GM21381 (cell line): Measurements from ENCODE around the gene EBPL.
A peak's percentile ranks its signal among the peaks of the same experiment; 100 is the strongest.
"Not testable (repeated sequence)": the region's sequence is repeated elsewhere in the genome, so short reads cannot be mapped to it uniquely, and the experiment has no call there.

ENCODE experiments used
- ATAC-seq: cut with Tn5 transposase; IDR thresholded peaks from one replicate; pipeline ENCODE4 v1.9.1; 2021; ENCODE audit warnings: mild to moderate bottlenecking, moderate library complexity; ENCODE audit not compliant: unreplicated experiment

EBPL gene

DNA sequence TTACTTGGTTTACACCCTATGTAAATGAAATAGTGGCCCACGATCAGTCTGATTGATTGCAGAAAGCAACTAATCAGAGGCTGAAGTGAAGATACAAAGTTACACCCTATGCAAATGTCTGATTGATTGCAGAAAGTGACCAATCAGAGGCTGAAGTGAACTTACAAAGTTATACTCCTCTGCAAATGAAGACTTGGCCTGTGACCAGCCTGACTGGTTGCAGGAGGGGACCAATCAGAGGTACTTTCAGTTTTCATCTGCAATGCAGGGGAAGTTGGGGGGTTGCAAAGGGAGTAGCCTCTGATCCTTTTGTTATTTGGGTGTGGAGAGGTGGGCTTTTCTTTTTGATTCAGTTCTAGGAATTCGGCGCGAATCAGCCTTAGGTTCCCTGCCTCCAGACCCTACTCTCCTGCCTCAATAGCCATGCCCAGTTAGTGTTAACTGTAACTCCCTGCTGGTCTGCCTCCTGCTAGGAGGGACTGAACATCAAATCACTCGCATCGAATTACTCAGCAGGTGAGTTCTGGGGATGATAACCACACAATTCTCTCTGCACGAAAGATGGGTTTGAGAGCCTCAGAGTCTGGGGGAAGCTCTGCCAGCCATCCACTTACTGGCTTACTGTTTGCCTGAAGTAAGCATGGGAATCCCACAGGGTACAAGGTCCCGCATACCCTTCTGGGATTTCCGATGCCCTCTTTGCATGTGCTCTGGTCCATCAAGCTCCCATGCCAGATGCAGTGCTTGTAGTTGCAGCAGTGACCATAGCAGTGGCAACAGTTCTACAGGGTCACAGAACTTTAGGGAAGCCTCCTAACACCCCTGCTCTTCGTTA lies 55.5 kb downstream of the EBPL start:
- peak; percentile 82 for ATAC-seq

DNA sequence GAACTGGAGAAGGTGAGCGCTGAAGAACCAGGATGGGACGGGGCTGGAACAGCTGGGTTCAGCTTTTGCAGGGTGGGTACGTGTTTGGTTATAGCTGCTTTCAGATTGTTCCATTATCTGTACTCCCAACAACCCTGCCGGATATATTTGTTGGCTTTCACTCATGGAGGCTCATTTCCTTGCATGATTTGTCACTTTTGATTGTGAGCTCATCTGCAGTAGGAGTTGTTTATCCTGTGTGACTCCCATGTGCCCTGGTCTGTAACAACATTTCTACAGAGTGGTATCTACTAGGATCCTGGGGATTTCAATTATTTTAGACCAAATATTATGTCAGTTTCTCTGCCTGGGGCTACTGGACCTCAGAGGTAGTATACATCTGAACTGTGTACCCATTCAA lies 57.6 kb downstream of the EBPL start:
- ATAC-seq = no peak

- no peak for ATAC-seq
Observed at GRCh38 chr13:49632156-49632555, 59.1 kb downstream of the EBPL start.

DNA sequence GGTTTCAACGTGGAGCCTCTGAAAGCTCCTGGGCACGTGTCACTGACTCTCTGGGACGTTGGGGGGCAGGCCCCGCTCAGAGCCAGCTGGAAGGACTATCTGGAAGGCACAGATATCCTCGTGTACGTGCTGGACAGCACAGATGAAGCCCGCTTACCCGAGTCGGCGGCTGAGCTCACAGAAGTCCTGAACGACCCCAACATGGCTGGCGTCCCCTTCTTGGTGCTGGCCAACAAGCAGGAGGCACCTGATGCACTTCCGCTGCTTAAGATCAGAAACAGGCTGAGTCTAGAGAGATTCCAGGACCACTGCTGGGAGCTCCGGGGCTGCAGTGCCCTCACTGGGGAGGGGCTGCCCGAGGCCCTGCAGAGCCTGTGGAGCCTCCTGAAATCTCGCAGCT lies 60.7 kb downstream of the EBPL start:
- ATAC-seq = no peak

GRCh38 chr13:49629947-49630346 lies 61.3 kb downstream of the EBPL start:
- no peak for ATAC-seq

- ATAC-seq = no peak
Observed at GRCh38 chr13:49629196-49629938, 61.9 kb downstream of the EBPL start.

DNA sequence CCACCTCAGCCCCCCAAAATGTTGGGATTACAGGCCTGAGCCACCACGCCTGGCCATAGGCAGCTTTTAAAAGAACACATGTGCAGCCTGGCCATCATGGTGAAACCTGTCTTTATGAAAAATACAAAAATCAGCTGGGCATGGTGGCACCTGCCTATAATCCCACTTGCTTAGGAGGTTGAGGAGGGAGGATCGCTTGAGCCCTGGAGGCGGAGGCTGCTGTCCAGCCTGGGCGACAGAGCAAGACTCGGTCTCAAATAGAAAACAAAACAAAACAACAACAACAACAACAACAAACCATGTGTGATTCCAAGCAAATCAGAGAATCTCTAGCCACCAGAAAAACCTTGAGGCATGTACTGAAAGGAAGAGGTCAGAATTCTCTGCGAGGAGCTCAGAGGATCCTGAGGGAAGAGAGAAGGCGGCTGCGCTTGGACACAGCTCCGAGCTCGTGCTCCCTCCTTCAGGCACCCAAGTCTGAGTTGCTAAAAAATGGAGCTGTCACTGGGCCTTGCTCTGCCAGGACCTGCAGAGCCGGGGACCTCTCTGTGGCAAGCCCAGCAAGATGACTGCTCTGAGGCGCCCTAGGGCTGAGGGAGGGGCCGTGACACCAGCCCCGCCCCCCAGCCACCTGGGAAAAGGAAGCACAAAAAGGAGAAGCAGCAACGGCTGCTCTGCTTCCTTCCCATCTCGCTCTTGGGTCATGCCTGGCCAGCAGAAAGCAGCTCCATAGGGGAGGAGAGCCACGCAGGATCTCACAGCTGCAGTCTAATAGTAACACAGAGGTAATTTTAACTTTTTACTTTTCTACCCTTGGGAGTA lies 63.2 kb downstream of the EBPL start, which contains the start of gene ARL11:
Gene ARL11, plus strand, starts transcription at position 677 of the 822 bp plus-strand sequence. CDS start 1,941 bp downstream, outside the sequence.
- ATAC-seq = peak; percentile 97

- no peak for ATAC-seq
Observed at GRCh38 chr13:49625392-49626079, 65.8 kb downstream of the EBPL start.

DNA sequence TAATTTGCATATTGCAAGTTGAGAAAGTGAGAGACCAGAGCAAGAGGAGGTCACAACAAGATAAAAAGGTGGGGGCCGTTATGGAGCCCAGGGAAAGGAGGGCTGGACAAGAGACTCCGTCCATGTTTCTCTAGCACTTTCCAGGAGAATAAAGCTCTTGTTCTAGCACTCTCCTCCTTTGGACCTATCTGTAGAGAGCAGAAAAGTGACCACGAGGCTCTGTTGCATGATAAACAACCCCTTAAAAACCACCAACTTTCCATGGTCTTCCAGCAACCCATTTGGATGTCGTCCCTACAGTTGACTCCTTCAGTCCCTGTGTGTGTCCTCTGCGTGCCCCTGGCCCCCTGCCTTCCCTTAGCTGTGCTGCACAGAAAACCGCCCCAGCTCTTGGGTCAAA lies 67.1 kb downstream of the EBPL start:
- no peak for ATAC-seq

DNA sequence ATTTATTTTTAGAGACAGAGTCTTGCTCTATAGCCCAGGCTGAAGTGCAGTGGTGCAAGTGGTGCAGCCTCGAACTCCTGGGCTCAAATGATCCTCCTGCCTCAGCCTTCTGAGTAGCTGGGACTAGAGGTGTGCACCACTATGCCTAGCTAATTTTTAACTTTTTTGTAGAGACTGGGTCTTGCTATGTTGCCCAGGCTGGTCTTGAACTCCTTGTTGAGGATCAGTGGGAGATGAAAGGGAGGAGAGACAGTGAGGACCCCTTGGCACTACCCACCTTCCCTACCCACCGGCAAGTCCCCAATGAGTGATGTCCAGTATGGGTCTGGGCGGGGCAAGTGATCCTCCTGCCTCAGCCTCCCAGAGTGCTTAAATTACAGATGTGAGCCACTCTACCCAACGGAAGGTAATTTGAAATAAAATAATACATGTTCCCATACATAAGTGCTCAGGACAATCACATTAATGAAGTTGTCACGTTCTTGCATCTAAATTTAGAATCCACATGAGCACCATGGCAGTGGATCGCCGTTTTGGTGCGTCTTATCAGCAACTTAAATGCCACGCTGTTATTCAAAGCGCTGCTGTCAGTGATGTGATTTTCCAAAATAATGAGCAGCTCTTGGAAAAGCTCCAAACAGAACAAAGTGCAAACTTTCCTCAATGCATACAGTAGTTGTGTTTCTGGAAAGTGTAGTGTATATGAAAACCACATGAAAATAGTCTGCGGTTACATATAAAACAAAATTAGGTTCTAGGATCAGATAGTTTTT lies 68.9 kb downstream of the EBPL start:
- ATAC-seq = no peak

DNA sequence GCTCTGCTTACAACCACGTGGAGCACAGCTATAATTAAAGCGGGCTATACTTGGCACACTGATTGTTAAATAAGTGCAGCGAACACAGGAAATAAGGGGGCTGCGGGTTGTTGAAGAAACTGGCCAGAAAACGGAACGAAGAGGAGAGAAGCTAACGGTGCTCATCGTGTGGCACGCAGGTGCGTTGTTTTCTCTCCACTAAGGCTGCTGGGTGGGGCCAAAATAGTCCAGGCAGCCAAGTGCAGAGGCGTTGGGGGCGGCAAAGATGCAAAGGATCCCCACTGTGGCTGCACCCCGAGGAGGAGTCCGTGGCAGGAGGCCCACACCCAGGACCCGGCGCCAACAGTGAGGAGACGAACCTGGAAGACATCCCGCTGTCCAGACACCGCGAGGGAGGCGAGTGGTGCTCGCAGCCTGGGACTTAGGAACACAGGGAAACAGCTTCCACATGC lies 71.1 kb downstream of the EBPL start:
- ATAC-seq = peak; percentile 49

- no peak for ATAC-seq
Observed at GRCh38 chr13:49616676-49617065, 74.6 kb downstream of the EBPL start.

DNA sequence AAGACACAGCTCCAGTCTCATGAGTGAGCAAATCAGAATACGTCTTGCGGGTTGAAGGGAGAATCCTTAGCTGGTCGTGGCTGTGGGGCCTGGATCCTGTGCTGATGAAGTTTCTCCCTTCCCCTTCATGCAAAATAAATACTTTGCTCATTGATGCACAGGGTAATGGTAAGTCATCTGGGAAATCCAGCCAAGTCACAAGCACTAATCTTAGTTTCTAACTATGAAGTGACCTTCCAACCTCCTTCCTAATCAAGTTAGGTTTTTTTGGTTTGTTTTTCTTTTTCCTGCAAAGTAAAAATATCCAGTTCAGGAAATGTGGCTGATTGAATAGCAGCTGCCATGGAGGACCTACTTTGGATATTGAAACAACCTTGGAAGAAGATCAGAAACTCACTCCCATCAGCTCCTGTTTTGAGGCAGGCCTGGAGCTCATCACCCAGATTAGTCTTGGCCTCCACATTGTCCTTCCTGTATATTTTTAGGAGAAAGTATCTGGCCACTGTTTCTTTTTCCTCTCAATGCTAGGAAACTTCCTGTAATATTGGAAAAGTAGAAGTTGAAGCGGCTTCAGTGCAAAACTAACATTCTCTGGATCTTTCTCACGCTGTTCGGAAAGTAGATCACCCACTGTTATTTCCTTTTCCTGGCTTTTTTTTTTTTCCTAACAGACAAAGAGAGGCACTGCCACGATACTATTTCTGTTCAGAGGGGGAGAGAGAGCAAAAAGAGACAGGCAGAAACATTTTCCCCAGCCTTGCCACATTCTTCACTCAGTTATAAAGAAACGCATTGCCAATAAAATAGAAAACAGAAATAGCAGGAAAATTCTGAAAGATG lies 75.2 kb downstream of the EBPL start:
- ATAC-seq = no peak

GRCh38 chr13:49612042-49612441 lies 79.2 kb downstream of the EBPL start:
- not testable (repeated sequence) for ATAC-seq
